Activated T-cell treated with anti-CD3 and anti-CD28 coated beads, Interleukin-2, amount 50 U/mL, for 24 hours (primary cell): Measurements from ENCODE around the gene RAF1.

ENCODE experiments used
- DNase-seq: peaks from one replicate; pipeline ENCODE4 v3.0.0-alpha.2; 2020
- H3K27ac Mint-ChIP-seq: 2 replicates; pipeline ENCODE4 v1.8.0; 2020; ENCODE audit warnings: mild to moderate bottlenecking, mixed read lengths
- H3K27me3 Mint-ChIP-seq: 2 replicates; pipeline ENCODE4 v1.8.0; 2020; ENCODE audit warnings: mixed read lengths
- H3K36me3 Mint-ChIP-seq: 2 replicates; pipeline ENCODE4 v1.8.0; 2020; ENCODE audit warnings: low read depth, mixed read lengths
- H3K4me1 Mint-ChIP-seq: 2 replicates; pipeline ENCODE4 v1.8.0; 2020; ENCODE audit warnings: low read depth, mixed read lengths
- H3K4me3 Mint-ChIP-seq: 2 replicates; pipeline ENCODE4 v1.8.0; 2020; ENCODE audit warnings: mild to moderate bottlenecking, moderate library complexity, mixed read lengths
- H3K9me3 Mint-ChIP-seq: 2 replicates; pipeline ENCODE4 v1.8.0; 2020; ENCODE audit warnings: mixed read lengths

Gene RAF1

GRCh38 chr3:12582730-12583129, 81.2 kb downstream of the RAF1 start:
- DNase-seq, result no peak
- Mint-ChIP-seq H3K36me3 (peaks cover 94% of the 10 kb centered on the region), H3K4me1 (peaks cover 2% of the 10 kb centered on the region), H3K27ac (peak overlapping the region; percentile 41), H3K4me3 (no peak overlapping the region), H3K27me3 (no peaks in the 10 kb centered on the region), H3K9me3 (no peaks in the 10 kb centered on the region)

GRCh38 chr3:12579905-12580304, 84.0 kb downstream of the RAF1 start:
- Mint-ChIP-seq H3K4me3 (no peak overlapping the region), H3K9me3 (peaks cover 6% of the 10 kb centered on the region), H3K4me1 (peaks cover 2% of the 10 kb centered on the region), H3K27ac (peak overlapping the region; percentile 86), H3K36me3 (peaks cover 94% of the 10 kb centered on the region), H3K27me3 (no peaks in the 10 kb centered on the region)
- no peak for DNase-seq

GRCh38 chr3:12579456-12579855, 84.5 kb downstream of the RAF1 start:
- Mint-ChIP-seq H3K4me3 (no peak overlapping the region), H3K27me3 (no peaks in the 10 kb centered on the region), H3K27ac (peak overlapping the region; percentile 86), H3K4me1 (peaks cover 2% of the 10 kb centered on the region), H3K36me3 (peaks cover 94% of the 10 kb centered on the region), H3K9me3 (peaks cover 6% of the 10 kb centered on the region)
- DNase-seq, result no peak

GRCh38 chr3:12578742-12579141, 85.2 kb downstream of the RAF1 start:
- H3K4me1 Mint-ChIP-seq, result peaks cover 2% of the 10 kb centered on the region
- no peak for DNase-seq
- no peak overlapping the region for H3K4me3 Mint-ChIP-seq
- no peaks in the 10 kb centered on the region for H3K27me3 Mint-ChIP-seq
- H3K36me3 Mint-ChIP-seq, result peaks cover 94% of the 10 kb centered on the region
- peaks cover 6% of the 10 kb centered on the region for H3K9me3 Mint-ChIP-seq
- H3K27ac Mint-ChIP-seq, result peak overlapping the region; percentile 29

GRCh38 chr3:12577379-12577778, 86.5 kb downstream of the RAF1 start:
- Mint-ChIP-seq H3K4me1 (peaks cover 2% of the 10 kb centered on the region), H3K27ac (no peak overlapping the region), H3K9me3 (peaks cover 6% of the 10 kb centered on the region), H3K36me3 (peaks cover 94% of the 10 kb centered on the region), H3K27me3 (no peaks in the 10 kb centered on the region), H3K4me3 (no peak overlapping the region)
- DNase-seq, result no peak

GRCh38 chr3:12574661-12575060, 89.3 kb downstream of the RAF1 start:
- H3K4me3 Mint-ChIP-seq, result no peak overlapping the region
- DNase-seq, result no peak
- H3K27ac Mint-ChIP-seq, result no peak overlapping the region
- peaks cover 6% of the 10 kb centered on the region for H3K9me3 Mint-ChIP-seq
- peaks cover 95% of the 10 kb centered on the region for H3K36me3 Mint-ChIP-seq
- no peaks in the 10 kb centered on the region for H3K27me3 Mint-ChIP-seq
- H3K4me1 Mint-ChIP-seq, result peaks cover 2% of the 10 kb centered on the region

- Mint-ChIP-seq H3K27ac (peak overlapping the region; percentile 24), H3K4me3 (no peak overlapping the region), H3K4me1 (peaks cover 2% of the 10 kb centered on the region), H3K9me3 (peaks cover 6% of the 10 kb centered on the region), H3K36me3 (peaks cover 94% of the 10 kb centered on the region), H3K27me3 (no peaks in the 10 kb centered on the region)
- DNase-seq, result no peak
Observed at GRCh38 chr3:12574131-12574530, 89.8 kb downstream of the RAF1 start.

GRCh38 chr3:12571986-12572385, 91.9 kb downstream of the RAF1 start:
- Mint-ChIP-seq H3K4me3 (no peak overlapping the region), H3K4me1 (peaks cover 9% of the 10 kb centered on the region), H3K36me3 (peaks cover 90% of the 10 kb centered on the region), H3K27me3 (no peaks in the 10 kb centered on the region), H3K9me3 (peaks cover 3% of the 10 kb centered on the region), H3K27ac (no peak overlapping the region)
- no peak for DNase-seq

GRCh38 chr3:12569836-12570235, 94.1 kb downstream of the RAF1 start:
- no peak for DNase-seq
- peak overlapping the region; percentile 64 for H3K27ac Mint-ChIP-seq
- H3K4me1 Mint-ChIP-seq, result peaks cover 22% of the 10 kb centered on the region
- no peak overlapping the region for H3K4me3 Mint-ChIP-seq
- H3K27me3 Mint-ChIP-seq, result no peaks in the 10 kb centered on the region
- H3K36me3 Mint-ChIP-seq, result peaks cover 86% of the 10 kb centered on the region
- H3K9me3 Mint-ChIP-seq, result peaks cover 10% of the 10 kb centered on the region

- no peak for DNase-seq
- H3K27ac Mint-ChIP-seq, result no peak overlapping the region
Observed at GRCh38 chr3:12568747-12569146, 95.2 kb downstream of the RAF1 start.

GRCh38 chr3:12566976-12567375, 96.9 kb downstream of the RAF1 start:
- no peaks in the 10 kb centered on the region for H3K27me3 Mint-ChIP-seq
- DNase-seq, result no peak
- no peak overlapping the region for H3K4me3 Mint-ChIP-seq
- H3K9me3 Mint-ChIP-seq, result peaks cover 13% of the 10 kb centered on the region
- peaks cover 38% of the 10 kb centered on the region for H3K4me1 Mint-ChIP-seq
- H3K27ac Mint-ChIP-seq, result no peak overlapping the region
- H3K36me3 Mint-ChIP-seq, result peaks cover 74% of the 10 kb centered on the region

More at GRCh38 chr3:12568747-12569146, 95.2 kb downstream of the RAF1 start:
- Mint-ChIP-seq H3K4me3 (no peak overlapping the region), H3K9me3 (peaks cover 13% of the 10 kb centered on the region), H3K36me3 (peaks cover 83% of the 10 kb centered on the region), H3K27me3 (no peaks in the 10 kb centered on the region), H3K4me1 (peaks cover 26% of the 10 kb centered on the region)

GRCh38 chr3:12562451-12562850, 101.5 kb downstream of the RAF1 start:
- Mint-ChIP-seq H3K4me3 (no peak overlapping the region), H3K9me3 (peaks cover 13% of the 10 kb centered on the region), H3K36me3 (peaks cover 33% of the 10 kb centered on the region), H3K27me3 (no peaks in the 10 kb centered on the region), H3K27ac (no peak overlapping the region), H3K4me1 (peaks cover 71% of the 10 kb centered on the region)
- no peak for DNase-seq

GRCh38 chr3:12561397-12561796, 102.5 kb downstream of the RAF1 start:
- H3K27me3 Mint-ChIP-seq, result no peaks in the 10 kb centered on the region
- peaks cover 32% of the 10 kb centered on the region for H3K36me3 Mint-ChIP-seq
- peak overlapping the region; percentile 91 for H3K27ac Mint-ChIP-seq
- peaks cover 10% of the 10 kb centered on the region for H3K9me3 Mint-ChIP-seq
- DNase-seq, result no peak
- peaks cover 68% of the 10 kb centered on the region for H3K4me1 Mint-ChIP-seq
- peak overlapping the region; percentile 20 for H3K4me3 Mint-ChIP-seq

- H3K4me1 Mint-ChIP-seq, result peaks cover 70% of the 10 kb centered on the region
- H3K27me3 Mint-ChIP-seq, result peaks cover 3% of the 10 kb centered on the region
- no peak for DNase-seq
- peaks cover 27% of the 10 kb centered on the region for H3K36me3 Mint-ChIP-seq
- peak overlapping the region; percentile 41 for H3K4me3 Mint-ChIP-seq
- H3K27ac Mint-ChIP-seq, result peak overlapping the region; percentile 91
- H3K9me3 Mint-ChIP-seq, result peaks cover 6% of the 10 kb centered on the region
Observed at GRCh38 chr3:12560505-12561190, 103.3 kb downstream of the RAF1 start.

GRCh38 chr3:12559520-12559919, 104.4 kb downstream of the RAF1 start:
- Mint-ChIP-seq H3K9me3 (no peaks in the 10 kb centered on the region), H3K27me3 (peaks cover 13% of the 10 kb centered on the region), H3K4me1 (peaks cover 65% of the 10 kb centered on the region), H3K27ac (peak overlapping the region; percentile 91), H3K36me3 (peaks cover 18% of the 10 kb centered on the region), H3K4me3 (peak overlapping the region; percentile 13)
- no peak for DNase-seq
